GM18498 (cell line): ENCODE results near the gene FEZF2.

ENCODE experiments used
- ATAC-seq: cut with Tn5 transposase; IDR thresholded peaks from one replicate; pipeline ENCODE4 v1.9.1; 2021; ENCODE audit warnings: mild to moderate bottlenecking, moderate library complexity; ENCODE audit not compliant: unreplicated experiment

The FEZF2 gene

DNA sequence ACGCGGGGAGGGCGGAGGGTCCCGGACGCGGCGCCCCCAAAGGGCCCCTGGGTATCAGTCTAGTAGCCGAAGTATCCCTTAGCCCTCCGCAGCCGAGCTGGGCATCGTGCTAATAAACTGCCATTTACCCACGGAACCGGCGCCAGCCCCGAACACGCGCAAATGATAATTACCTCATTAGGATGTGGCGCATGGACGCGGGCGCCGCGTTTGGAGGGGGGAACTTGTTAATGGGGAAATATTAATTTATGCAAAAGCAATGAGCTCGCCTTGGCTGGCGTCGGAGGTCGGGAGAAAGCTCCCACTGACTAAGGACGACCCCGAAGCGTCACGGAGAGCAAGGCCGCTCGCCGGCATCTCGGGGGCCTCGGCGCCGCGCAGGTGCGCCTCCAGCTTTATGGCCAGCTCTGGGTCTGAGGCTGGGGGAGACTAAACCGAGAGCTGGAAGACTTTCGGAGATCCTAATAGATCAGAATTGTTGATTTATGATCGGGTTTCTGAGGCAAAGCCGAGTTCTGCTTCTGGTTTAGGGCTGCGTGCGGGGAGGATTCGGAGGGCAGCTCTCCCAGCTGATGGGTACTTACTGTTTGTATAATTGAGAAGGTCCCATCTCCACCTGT is 474 bp upstream of the FEZF2 start:
- ATAC-seq, result no peak

- no peak for ATAC-seq
Observed at GRCh38 chr3:62372621-62373041, 719 bp downstream of the FEZF2 start.

- ATAC-seq, result no peak
Observed at GRCh38 chr3:62371720-62372591, 1.4 kb downstream of the FEZF2 start.

DNA sequence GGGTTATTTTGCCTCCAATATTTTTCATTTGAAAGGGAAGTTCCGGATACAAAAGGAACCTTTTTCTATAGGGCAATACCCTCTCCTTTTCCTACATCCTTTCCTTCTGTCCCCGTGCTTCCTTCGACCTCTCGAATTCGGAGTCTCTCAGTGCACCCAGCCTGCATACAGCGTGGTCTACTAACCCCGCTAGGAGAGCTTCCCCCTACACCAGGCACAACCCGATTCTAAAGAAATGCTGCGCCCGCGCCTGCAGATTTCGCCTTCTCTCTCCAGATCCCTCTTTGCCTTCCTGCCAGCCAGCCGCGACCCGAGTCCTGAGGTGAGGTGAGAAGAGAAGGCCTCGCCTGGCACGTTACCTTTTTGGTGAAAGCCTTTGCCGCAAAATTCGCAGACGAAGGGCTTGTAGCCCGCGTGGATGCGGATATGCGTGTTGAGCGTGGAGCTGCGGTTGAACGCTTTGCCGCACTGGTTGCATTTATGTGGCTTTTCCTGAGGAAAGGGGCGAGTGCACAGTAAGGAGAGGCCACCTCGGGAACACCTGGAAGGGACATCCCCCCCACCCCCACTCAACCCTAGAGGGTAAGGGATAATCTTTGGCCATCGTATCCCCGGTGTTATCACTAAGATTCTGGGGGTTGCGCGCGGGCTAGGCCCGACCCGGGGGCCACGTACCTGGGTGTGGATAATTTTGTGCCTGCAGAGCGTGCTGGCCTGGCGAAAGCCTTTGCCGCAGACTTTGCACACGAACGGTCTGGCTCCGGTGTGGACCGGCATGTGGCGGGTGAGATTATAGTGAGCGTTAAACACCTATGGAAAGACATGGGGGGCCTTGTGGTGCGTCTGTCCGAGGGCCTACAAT is 2.3 kb downstream of the FEZF2 start:
- ATAC-seq, result no peak

GRCh38 chr3:62370112-62370857 is 3.1 kb downstream of the FEZF2 start:
- ATAC-seq, result no peak

DNA sequence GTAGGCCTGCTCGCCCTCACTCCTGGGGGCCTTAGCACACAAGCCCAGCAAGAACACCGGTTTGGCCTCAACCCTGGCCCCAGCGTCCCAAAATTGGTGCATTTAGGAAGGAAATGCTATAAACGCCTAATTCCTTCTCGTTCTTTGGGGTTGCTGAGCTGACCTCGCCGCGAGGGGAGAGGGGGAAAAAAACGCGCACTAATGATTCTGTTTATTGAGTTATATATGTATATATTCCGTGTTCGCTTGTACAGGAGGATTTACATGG is 3.9 kb downstream of the FEZF2 start:
- ATAC-seq, result no peak

- ATAC-seq, result no peak
Observed at GRCh38 chr3:62368705-62369475, 4.5 kb downstream of the FEZF2 start.

- ATAC-seq, result no peak
Observed at GRCh38 chr3:62368290-62368704, 5.1 kb downstream of the FEZF2 start.

DNA sequence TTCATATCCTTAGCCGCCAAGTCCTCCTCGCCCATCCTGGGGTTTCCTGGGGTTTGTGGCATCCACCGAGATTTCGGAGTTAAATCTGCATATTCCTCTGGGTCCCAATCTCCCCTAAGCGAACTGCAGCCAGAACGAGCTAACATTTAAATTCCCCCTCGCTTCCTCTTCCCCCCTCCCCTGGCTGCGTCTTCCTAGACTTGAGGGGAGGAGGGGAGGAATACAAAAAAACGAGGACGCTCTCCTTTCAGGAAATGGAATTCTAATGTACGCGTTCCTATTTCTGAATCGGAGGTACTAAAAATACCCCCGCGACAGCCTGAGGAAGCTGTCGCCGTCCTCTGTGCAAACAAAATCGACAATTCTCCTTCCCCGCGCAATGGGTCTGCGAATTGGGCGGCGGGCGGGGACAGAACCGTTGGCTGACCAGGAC is 5.6 kb downstream of the FEZF2 start:
- no peak for ATAC-seq

DNA sequence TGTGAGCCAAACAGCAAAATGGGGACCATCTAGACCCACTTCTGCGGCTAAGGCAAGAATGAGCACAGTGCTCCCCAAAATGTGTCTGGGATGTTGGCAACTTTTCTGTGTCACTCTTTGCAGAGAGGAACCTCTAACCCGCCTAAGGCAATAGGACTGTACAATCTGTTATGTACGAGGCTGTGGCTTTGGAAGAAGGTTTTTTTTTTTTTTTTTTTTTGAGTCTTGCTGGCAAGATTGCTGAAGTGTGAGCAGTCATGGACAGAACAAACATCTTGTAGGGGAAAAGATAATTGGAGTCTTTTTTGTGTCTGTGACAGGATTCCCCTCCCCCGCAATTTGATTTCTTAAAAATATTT is 7.2 kb downstream of the FEZF2 start:
- ATAC-seq, result no peak

DNA sequence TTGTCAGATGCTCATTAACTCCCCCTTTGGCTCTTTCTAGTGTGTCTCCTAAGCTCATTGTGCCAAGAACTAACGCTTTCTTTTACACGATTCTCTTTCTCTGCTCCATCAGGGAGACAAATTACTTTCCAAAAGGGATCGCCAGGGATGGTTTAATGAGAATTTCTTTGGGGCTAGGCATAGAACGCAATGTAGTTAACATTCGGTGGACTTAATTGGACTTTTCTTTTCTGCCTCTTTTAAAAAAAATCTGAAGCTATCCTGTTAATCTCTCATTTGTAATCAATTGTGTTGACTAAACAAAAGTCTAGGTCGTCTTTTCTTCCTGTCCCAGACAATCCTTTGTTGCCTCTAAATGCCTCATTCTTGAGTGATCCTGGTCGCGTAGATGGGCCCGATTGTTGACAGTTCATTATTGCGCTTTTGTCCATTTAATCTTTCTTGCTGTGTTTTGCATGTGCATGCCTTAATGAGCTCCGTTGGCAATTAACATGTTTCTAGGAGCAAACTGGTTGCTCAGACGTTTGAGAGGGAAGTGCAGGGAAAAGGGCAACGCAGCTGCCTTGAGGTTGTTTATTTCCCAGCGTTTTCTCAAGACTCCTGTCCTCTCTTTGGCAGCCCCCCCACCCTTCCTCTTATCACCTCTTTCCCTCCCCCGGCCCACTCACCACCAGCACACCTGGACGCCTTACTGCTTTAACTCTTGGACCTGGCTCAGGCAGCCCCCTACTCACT is 7.8 kb downstream of the FEZF2 start:
- ATAC-seq, result no peak

DNA sequence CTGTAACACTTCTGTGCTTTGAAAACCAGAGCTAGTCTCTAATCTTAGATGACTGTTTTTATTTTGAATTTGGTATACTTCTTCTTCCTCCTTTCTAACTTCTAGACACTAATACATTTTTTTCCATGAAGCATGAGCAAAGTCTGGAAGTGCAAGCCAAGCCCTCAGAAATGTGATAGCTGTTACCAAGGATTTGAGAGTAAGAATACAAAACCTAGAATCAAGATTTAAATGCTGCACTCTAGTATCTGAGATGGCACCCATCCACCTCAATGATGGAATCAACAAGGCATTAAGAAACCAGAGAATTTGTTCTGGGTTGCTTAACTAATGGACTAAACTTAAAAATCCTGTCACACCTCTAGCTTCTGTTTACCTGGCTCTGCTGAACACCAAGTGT is 9.2 kb downstream of the FEZF2 start:
- ATAC-seq, result no peak

- ATAC-seq, result no peak
Observed at GRCh38 chr3:62363275-62363674, 10.1 kb downstream of the FEZF2 start.

GRCh38 chr3:62361824-62362223 is 11.5 kb downstream of the FEZF2 start:
- peak; percentile 12 for ATAC-seq

- peak; percentile 85 for ATAC-seq
Observed at GRCh38 chr3:62361261-62361660, 12.1 kb downstream of the FEZF2 start.

GRCh38 chr3:62359531-62359930 is 13.8 kb downstream of the FEZF2 start:
- ATAC-seq, result no peak

- ATAC-seq, result no peak
Observed at GRCh38 chr3:62356356-62356755, 17.0 kb downstream of the FEZF2 start.

GRCh38 chr3:62355703-62356102 is 17.6 kb downstream of the FEZF2 start:
- ATAC-seq, result no peak

DNA sequence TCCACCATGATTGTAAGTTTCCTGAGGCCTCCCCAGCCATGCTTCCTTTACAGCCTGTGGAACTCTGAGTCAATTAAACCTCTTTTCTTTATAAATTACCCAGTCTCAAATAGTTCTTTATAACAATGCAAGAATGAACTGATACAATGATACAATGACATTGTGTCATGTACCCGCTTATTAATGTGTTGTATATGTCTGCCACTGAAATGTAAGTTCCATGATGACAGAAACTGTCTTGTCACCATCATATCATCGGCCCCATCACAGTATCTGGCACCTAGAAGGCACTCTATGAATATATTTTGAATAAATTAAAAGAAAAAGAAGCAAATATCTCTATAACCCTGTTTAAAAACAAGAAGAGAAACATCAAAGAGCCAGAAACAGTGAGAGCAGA is 29.6 kb downstream of the FEZF2 start:
- no peak for ATAC-seq

DNA sequence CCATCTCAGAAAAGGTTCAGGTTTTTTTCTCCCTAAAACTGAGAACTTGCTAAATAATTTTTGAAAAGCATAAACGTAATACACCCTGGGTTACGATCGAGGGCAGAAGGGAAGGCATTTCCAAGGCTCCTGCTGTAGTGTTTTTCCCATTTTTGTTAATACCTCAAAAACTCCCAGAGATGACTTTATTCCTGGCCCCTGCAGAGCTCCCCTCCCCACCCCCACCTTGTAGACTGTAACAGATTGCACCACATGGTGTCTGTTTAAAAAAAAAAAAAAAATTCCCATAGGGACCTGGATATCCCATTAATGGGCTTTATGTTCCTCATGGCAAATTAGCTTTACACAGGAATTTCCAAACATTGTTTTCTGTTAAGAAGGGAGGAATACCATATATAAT is 38.2 kb downstream of the FEZF2 start:
- no peak for ATAC-seq
